Pancreas (tissue), 10 donors: ENCODE results near the gene GPR157. TPM values are rescaled to one million over a fixed set of nuclear protein-coding genes. Genes with fewer than 3 reads are reported as not detected.
"Not testable (repeated sequence)": the region's sequence is repeated elsewhere in the genome, so short reads cannot be mapped to it uniquely, and the experiment has no call there.

Source experiments
- ATAC-seq, 4 donors: fragments of 200-7000 bp; cut with Tn5 transposase; one replicate each; pipeline versions ENCODE4 v1.8.0 to v1.9.1; 2020; ENCODE audit warnings: mild to moderate bottlenecking in 4 of 4, moderate library complexity in 4 of 4
- DNase-seq, 6 donors: peaks; one replicate each; pipeline ENCODE4 v3.0.0-alpha.2; 2020
- FAIRE-seq: peaks from 2 replicates; lab custom pipeline; 2012; peaks lifted over from hg19 to GRCh38; lab: Jason Lieb, UNC
- H3K27ac ChIP-seq, 4 donors: fragments of 200-600 bp; sonication (generic); 1 replicate in 3 of 4; 2 replicates in 1 of 4; pipeline versions ENCODE4 v1.5.0 to v1.8.0; 2020
- H3K27me3 ChIP-seq, 4 donors: fragments of 200-600 bp; one replicate each; pipeline ENCODE4 v1.8.0; 2021
- H3K36me3 ChIP-seq, 3 donors: fragments of 200-600 bp; sonication (generic) in 1 of 3; one replicate each; pipeline versions ENCODE4 v1.5.0 to v1.8.0; 2020 to 2021
- H3K4me1 ChIP-seq, 3 donors: fragments of 200-600 bp; one replicate each; pipeline ENCODE4 v1.8.0; 2021
- H3K4me3 ChIP-seq, 4 donors: fragments of 200-600 bp; sonication (generic) in 2 of 4; one replicate each; pipeline versions ENCODE4 v1.5.0 to v1.8.0; 2020 to 2021
- H3K9me3 ChIP-seq, 4 donors: fragments of 200-600 bp; one replicate each; pipeline ENCODE4 v1.8.0; 2021
- WGBS, 2 donors: extraction: QIAGEN DNeasy Blood & Tissue Kit; methylation state at CpG; one replicate each; pipeline ENCODE4 v1.1.7; 2013; 5-methylcytosine and 5-hydroxymethylcytosine counted together
- intact Hi-C, 3 donors: fragments of 100-400 bp; cut with DNase I; formaldehyde crosslinking; loops; one replicate each; pipeline versions ENCODE4 v1.11.1 to v1.14.2; 2022
- polyA plus RNA-seq, 2 donors: library from polyadenylated mRNA; stranded (reverse); fragments of 200-250 nt; gene quantifications; one replicate each; pipeline ENCODE4 v1.2.3, GENCODE V29; 2013
- total RNA-seq, 6 donors: library from RNA; stranded (reverse); fragmentation: NEBNext Ultra II Directional in 4 of 6; extraction: Animal tissue kit (Norgen Biotek cat#: 25700) in 4 of 6; gene quantifications; one replicate each; pipeline versions ENCODE4 v1.2.1 to v1.2.4, GENCODE V29; 2021 to 2023
- TF ChIP-seq, protein P1 (sequence below), 4 donors: fragments of 200-600 bp; sonication (generic) in 3 of 4; IDR thresholded peaks; one replicate each; pipeline versions ENCODE4 v1.5.0 to v1.8.0; 2021; ENCODE audit warnings: antibody characterized with exemption in 4 of 4
- donor health status: healthy with polysubstance abuse.
- donor health status: DM: no; HTN: no; CAD: no; lungs with moderate emphysema.
- donor health status: DM: no; HTN: no; CAD: no.
- donor health status: control.
- donor health status: control.
- donor health status: Bipolar disorder and iron deficiency.
- donor health status: DM: yes; HTN: yes; CAD: no.
- donor health status: DM: no; HTN: no; CAD: no.
- donor health status: DM: no; HTN: no; CAD: no.
- donor health status: DM: yes; HTN: yes; CAD: no.

GPR157 gene
- total and polyA plus RNA-seq, 8 donors, result 2.1 to 6.2 (median 5.0) TPM

GRCh38 chr1:9095818-9096217, 33.1 kb downstream of the GPR157 start:
- DNase-seq, result no peak
- no peak for ATAC-seq
- H3K36me3 ChIP-seq, result no peaks in the 10 kb centered on the region
- intact Hi-C loops, result no loop called here
- TF ChIP-seq, protein P1, sequence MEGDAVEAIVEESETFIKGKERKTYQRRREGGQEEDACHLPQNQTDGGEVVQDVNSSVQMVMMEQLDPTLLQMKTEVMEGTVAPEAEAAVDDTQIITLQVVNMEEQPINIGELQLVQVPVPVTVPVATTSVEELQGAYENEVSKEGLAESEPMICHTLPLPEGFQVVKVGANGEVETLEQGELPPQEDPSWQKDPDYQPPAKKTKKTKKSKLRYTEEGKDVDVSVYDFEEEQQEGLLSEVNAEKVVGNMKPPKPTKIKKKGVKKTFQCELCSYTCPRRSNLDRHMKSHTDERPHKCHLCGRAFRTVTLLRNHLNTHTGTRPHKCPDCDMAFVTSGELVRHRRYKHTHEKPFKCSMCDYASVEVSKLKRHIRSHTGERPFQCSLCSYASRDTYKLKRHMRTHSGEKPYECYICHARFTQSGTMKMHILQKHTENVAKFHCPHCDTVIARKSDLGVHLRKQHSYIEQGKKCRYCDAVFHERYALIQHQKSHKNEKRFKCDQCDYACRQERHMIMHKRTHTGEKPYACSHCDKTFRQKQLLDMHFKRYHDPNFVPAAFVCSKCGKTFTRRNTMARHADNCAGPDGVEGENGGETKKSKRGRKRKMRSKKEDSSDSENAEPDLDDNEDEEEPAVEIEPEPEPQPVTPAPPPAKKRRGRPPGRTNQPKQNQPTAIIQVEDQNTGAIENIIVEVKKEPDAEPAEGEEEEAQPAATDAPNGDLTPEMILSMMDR (IDR thresholded peaks at IDR 0.05), result no peak
- H3K9me3 ChIP-seq, result no peaks in the 10 kb centered on the region
- H3K4me3 ChIP-seq, result no peak overlapping the region
- no peaks in the 10 kb centered on the region for H3K27me3 ChIP-seq
- FAIRE-seq, result no peak
- H3K27ac ChIP-seq, result no peak overlapping the region
- no peaks in the 10 kb centered on the region for H3K4me1 ChIP-seq
- 92 to 97% methylated on average over 2 of the region's 2 CpGs for WGBS, 2 donors

GRCh38 chr1:9093996-9094595, 34.8 kb downstream of the GPR157 start:
- WGBS, 2 donors, result 84 to 85% methylated on average over 18 of the region's 18 CpGs
- H3K36me3 ChIP-seq, H3K4me3 ChIP-seq, ATAC-seq, FAIRE-seq, H3K27ac ChIP-seq, H3K9me3 ChIP-seq, H3K27me3 ChIP-seq, DNase-seq, intact Hi-C loops, H3K4me1 ChIP-seq: not testable (repeated sequence)

DNA sequence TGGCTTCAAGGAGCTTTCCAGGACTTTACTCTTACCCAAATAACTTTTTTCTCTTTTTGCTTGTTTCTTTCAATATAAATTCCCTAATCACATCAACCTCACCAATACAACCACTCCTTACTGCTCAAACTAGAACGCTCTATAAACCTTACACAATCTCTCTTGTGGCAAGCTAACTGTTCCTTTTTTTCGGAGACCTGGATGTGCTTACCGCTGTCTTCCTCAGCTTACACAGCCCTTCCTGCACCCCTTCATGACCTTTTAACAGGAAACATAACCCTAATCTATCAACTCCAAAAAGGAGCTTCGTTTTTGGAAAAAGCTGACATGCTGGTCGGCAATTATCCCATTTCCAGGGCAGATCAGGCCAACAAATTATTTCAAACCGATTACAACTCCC, 35.3 kb downstream of the GPR157 start:
- no peak overlapping the region for H3K27ac ChIP-seq
- H3K4me1 ChIP-seq, result no peaks in the 10 kb centered on the region
- H3K27me3 ChIP-seq, result no peaks in the 10 kb centered on the region
- intact Hi-C loops, result no loop called here
- DNase-seq (no peak), FAIRE-seq (no peak), ATAC-seq (no peak)
- TF ChIP-seq, protein P1 (IDR thresholded peaks at IDR 0.05), result no peak
- H3K4me3 ChIP-seq, result no peak overlapping the region
- H3K9me3 ChIP-seq, result no peaks in the 10 kb centered on the region
- no peaks in the 10 kb centered on the region for H3K36me3 ChIP-seq
- WGBS, 2 donors, result 70 to 77% methylated on average over 6 of the region's 6 CpGs

DNA sequence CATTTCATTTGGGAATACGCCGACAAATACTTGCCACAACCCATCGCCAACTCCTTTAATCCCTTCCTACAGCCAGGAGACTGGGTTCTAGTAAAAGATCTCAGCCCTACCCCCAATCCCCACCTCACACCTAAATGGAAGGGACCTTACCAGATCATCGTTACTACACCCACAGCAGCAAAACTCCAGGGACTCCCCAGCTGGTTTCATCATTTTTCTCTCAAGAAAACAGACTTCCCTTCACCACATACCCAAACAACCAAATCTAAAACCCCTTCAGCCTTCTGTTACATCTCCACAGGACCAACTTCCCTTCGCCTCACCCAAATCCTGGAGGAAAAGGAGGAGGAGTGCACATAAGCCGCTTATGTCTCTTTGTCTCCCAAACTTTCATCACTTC, 35.8 kb downstream of the GPR157 start:
- H3K36me3 ChIP-seq, result no peaks in the 10 kb centered on the region
- TF ChIP-seq, protein P1 (IDR thresholded peaks at IDR 0.05), result no peak
- H3K27me3 ChIP-seq, result no peaks in the 10 kb centered on the region
- H3K4me1 ChIP-seq, result no peaks in the 10 kb centered on the region
- H3K27ac ChIP-seq, result no peak overlapping the region
- intact Hi-C loops, result no loop called here
- no peak overlapping the region for H3K4me3 ChIP-seq
- no peak for ATAC-seq
- 76 to 86% methylated on average over 6 of the region's 6 CpGs for WGBS, 2 donors
- no peak for FAIRE-seq
- no peak for DNase-seq
- H3K9me3 ChIP-seq, result no peaks in the 10 kb centered on the region

DNA sequence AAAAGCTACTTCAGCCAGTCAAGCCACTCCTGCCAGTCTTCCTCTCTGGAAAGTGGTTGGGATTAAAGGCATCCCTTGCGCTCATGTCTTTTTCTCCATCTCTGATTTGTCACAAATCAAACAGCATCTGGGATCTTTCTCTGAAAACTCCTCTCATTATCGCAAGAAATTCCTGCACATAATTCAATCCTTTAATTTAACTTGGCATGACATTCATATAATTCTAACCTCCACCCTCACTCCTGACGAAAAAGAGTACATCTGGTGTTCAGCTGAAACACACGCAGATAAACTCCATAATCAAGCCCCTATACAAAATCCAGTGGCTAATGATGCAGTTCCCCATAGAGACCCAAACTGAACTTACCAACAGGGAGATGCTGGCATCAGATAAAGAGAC, 40.1 kb downstream of the GPR157 start:
- DNase-seq (no peak), ATAC-seq (no peak), FAIRE-seq (no peak)
- 78 to 90% methylated on average over 4 of the region's 4 CpGs for WGBS, 2 donors
- H3K27me3 ChIP-seq, result no peaks in the 10 kb centered on the region
- TF ChIP-seq, protein P1 (IDR thresholded peaks at IDR 0.05), result no peak
- no peaks in the 10 kb centered on the region for H3K4me1 ChIP-seq
- no peak overlapping the region for H3K4me3 ChIP-seq
- no peaks in the 10 kb centered on the region for H3K36me3 ChIP-seq
- no peaks in the 10 kb centered on the region for H3K9me3 ChIP-seq
- no peak overlapping the region for H3K27ac ChIP-seq
- intact Hi-C loops, result no loop called here
